ENCODE data around the gene C2CD3. TPM values are rescaled to one million over a fixed set of nuclear protein-coding genes. Genes with fewer than 3 reads are reported as not detected.

The C2CD3 gene
- total RNA-seq, 4 donors from 2014 or later: 11.4 to 30.1 (median 25.3) TPM

- peaks cover 0 to 10% (median 7%) of the 10 kb centered on the region in 3 donors for H3K4me1 ChIP-seq
- WGBS, 2 donors (ENCODE audit: low coverage in 1 of 2): 90 to 100% methylated on average over 1 to 2 of the region's 2 CpGs
- H3K9me3 ChIP-seq: no peaks in the 10 kb centered on the region
- H3K27me3 ChIP-seq: peaks cover 13% of the 10 kb centered on the region
- no peak overlapping the region for H3K27ac ChIP-seq
- TF ChIP-seq EP300 (IDR thresholded peaks at IDR 0.05) (no peak), POLR2A (IDR thresholded peaks at IDR 0.05) (no peak), POLR2AphosphoS5 (IDR thresholded peaks at IDR 0.05) (no peak), CTCF (IDR thresholded peaks at IDR 0.05) (no peak)
- no peak for ATAC-seq
- no peak overlapping the region for H3K4me3 ChIP-seq
- H3K36me3 ChIP-seq: no peaks in the 10 kb centered on the region
Observed at GRCh38 chr11:73969091-73969490, 201.7 kb downstream of the C2CD3 start.

- 94% methylated on average over 14 to 15 of the region's 15 CpGs for WGBS, 2 donors (ENCODE audit: low coverage in 1 of 2)
Observed at GRCh38 chr11:73968356-73968966, 202.3 kb downstream of the C2CD3 start.

GRCh38 chr11:73965764-73966121 is 205.1 kb downstream of the C2CD3 start:
- H3K9me3 ChIP-seq: no peaks in the 10 kb centered on the region
- 60 to 100% methylated on average over 1 of the region's 2 CpGs for WGBS, 2 donors (ENCODE audit: low coverage in 1 of 2)
- no peak overlapping the region for H3K4me3 ChIP-seq
- peaks cover 17% of the 10 kb centered on the region for H3K27me3 ChIP-seq
- TF ChIP-seq POLR2AphosphoS5 (IDR thresholded peaks at IDR 0.05) (no peak), POLR2A (IDR thresholded peaks at IDR 0.05) (no peak), EP300 (IDR thresholded peaks at IDR 0.05) (no peak), CTCF (IDR thresholded peaks at IDR 0.05) (no peak)
- H3K4me1 ChIP-seq: peaks cover 0 to 12% (median 6%) of the 10 kb centered on the region in 3 donors
- no peak for ATAC-seq
- H3K27ac ChIP-seq: no peak overlapping the region
- no peaks in the 10 kb centered on the region for H3K36me3 ChIP-seq

More at GRCh38 chr11:73968356-73968966, 202.3 kb downstream of the C2CD3 start:
- Histone ChIP-seq H3K27ac (no peak overlapping the region), H3K4me3 (no peak overlapping the region), H3K27me3 (peaks cover 15% of the 10 kb centered on the region), H3K36me3 (no peaks in the 10 kb centered on the region), H3K9me3 (no peaks in the 10 kb centered on the region), H3K4me1 (peaks cover 0 to 12% (median 6%) of the 10 kb centered on the region in 3 donors)
- ATAC-seq: no peak
- no peak for TF ChIP-seq POLR2AphosphoS5 (IDR thresholded peaks at IDR 0.05)
- TF ChIP-seq POLR2A (IDR thresholded peaks at IDR 0.05): no peak
- TF ChIP-seq EP300 (IDR thresholded peaks at IDR 0.05): no peak
- no peak for TF ChIP-seq CTCF (IDR thresholded peaks at IDR 0.05)

- no peak for TF ChIP-seq EP300 (IDR thresholded peaks at IDR 0.05)
- TF ChIP-seq POLR2AphosphoS5 (IDR thresholded peaks at IDR 0.05): no peak
- no peak for TF ChIP-seq CTCF (IDR thresholded peaks at IDR 0.05)
- TF ChIP-seq POLR2A (IDR thresholded peaks at IDR 0.05): no peak
- H3K36me3 ChIP-seq: no peaks in the 10 kb centered on the region
- no peak overlapping the region for H3K27ac ChIP-seq
- 29 to 48% methylated on average over 4 to 10 of the region's 10 CpGs for WGBS, 2 donors (ENCODE audit: low coverage in 1 of 2)
- H3K9me3 ChIP-seq: no peaks in the 10 kb centered on the region
- no peak for ATAC-seq
- peaks cover 0 to 12% (median 6%) of the 10 kb centered on the region in 3 donors for H3K4me1 ChIP-seq
- H3K27me3 ChIP-seq: peaks cover 17% of the 10 kb centered on the region
- H3K4me3 ChIP-seq: no peak overlapping the region
Observed at GRCh38 chr11:73965076-73965763, 205.6 kb downstream of the C2CD3 start.

GRCh38 chr11:73963861-73964260 is 206.9 kb downstream of the C2CD3 start:
- Histone ChIP-seq H3K27me3 (peaks cover 17% of the 10 kb centered on the region), H3K4me3 (no peak overlapping the region), H3K9me3 (no peaks in the 10 kb centered on the region), H3K4me1 (peaks cover 0 to 12% (median 6%) of the 10 kb centered on the region in 3 donors), H3K27ac (no peak overlapping the region), H3K36me3 (no peaks in the 10 kb centered on the region)
- TF ChIP-seq EP300 (IDR thresholded peaks at IDR 0.05): no peak
- no peak for TF ChIP-seq CTCF (IDR thresholded peaks at IDR 0.05)
- no peak for TF ChIP-seq POLR2A (IDR thresholded peaks at IDR 0.05)
- no peak for TF ChIP-seq POLR2AphosphoS5 (IDR thresholded peaks at IDR 0.05)
- no peak for ATAC-seq
- 56 to 58% methylated on average over 4 to 7 of the region's 8 CpGs for WGBS, 2 donors (ENCODE audit: low coverage in 1 of 2)

All from gastroesophageal sphincter (tissue), 4 donors.